T follicular helper cell (primary cell): ENCODE measurements around the gene CHRND.
"Not testable (repeated sequence)": the region's sequence is repeated elsewhere in the genome, so short reads cannot be mapped to it uniquely, and the experiment has no call there.

Experiments used
- DNase-seq: peaks from one replicate; pipeline ENCODE4 v3.0.0-alpha.2; 2020; ENCODE audit warnings: low read depth

The CHRND gene

DNA sequence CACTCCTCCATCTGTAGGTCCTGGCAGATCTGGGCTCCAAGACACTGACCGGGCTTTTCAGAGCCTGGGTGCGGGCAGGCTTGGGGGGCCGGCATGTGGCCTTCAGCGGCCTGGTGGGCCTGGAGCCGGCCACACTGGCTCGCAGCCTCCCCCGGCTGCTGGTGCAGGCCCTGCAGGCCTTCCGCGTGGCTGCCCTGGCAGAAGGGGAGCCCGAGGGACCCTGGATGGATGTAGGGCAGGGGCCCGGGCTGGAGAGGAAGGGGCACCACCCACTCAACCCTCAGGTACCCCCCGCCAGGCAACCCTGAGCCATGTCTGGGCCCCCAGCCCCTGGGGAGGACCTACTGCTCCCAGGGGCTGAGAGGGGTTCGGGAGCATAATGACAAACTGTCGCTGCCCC lies 761 bp upstream of the CHRND start:
- no peak for DNase-seq

DNA sequence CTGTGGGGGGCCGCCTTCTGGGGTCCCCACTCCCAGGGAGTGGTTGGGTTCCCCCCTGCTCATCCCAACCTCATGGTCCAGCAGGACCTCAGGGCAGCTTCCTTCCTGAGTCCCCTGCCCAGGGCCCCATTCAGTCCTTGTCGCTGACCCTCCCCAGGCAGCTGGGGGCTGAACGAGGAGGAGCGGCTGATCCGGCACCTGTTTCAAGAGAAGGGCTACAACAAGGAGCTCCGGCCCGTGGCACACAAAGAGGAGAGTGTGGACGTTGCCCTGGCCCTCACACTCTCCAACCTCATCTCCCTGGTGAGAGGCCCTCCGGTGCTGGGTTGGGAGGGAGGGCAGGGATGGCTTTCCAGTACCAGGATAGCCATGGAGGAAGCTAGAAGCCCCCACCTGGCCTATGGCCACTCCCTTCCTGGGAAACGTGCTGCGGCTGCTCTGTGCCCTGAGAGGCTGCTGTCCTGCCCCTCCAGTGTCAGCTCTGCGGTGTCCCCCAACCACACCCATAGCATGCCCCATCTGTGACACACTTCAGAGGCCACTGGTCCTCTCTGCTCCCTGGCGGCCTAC lies 497 bp downstream of the CHRND start:
- DNase-seq, result no peak

DNA sequence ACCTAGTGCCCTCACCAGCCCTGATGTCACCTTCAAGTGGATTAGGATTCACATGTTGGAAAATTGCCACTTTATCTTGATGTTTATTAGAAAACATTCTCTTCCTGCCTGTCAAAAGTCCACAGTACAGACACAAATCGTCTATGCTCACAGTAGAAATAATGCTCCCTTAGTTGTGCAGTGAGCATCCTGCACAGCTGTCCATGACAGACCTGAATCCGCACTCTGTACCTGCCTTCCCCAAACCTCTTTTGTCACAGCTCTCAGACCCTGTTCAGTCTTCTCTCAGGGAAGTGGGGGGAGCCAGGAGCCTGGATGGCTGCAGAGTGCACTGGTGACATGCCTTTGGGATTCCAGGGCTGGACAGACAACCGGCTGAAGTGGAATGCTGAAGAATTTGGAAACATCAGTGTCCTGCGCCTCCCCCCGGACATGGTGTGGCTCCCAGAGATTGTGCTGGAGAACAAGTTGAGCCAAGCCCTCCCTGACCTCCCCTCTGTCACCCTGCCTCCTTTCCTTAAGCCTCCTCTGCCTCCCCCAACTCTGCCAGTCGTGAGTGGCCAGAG lies 2.0 kb downstream of the CHRND start:
- DNase-seq, result no peak

DNA sequence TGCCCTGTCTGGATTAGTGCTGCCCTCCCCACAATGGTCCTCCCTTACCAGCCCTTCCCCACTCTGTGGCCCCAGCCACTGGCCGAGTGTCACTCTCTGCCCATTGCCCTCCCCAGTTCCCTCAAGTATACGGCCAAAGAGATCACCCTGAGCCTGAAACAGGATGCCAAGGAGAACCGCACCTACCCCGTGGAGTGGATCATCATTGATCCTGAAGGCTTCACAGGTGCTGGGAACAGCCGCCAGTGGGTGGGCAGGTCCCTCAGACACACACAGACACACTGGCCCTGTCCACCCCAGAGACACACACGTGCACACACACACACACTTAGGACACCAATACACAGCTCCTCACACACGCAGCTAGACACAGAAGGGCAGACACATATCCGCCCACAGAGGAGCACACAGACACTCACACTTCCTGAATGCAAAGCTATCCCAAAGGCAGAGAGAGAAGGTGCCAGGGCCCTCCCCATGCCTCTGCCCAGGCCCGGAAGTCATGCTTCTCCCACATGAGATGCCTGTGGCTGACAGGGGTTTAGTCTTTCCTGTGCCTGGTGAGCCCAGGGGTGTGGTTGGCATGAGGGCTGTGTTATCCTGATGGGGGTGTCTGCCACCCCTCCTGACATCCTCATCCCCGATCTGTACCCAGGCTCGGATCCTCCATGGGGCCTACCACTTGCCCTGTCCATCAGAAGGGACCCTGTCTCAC lies 2.9 kb downstream of the CHRND start:
- DNase-seq, result no peak

DNA sequence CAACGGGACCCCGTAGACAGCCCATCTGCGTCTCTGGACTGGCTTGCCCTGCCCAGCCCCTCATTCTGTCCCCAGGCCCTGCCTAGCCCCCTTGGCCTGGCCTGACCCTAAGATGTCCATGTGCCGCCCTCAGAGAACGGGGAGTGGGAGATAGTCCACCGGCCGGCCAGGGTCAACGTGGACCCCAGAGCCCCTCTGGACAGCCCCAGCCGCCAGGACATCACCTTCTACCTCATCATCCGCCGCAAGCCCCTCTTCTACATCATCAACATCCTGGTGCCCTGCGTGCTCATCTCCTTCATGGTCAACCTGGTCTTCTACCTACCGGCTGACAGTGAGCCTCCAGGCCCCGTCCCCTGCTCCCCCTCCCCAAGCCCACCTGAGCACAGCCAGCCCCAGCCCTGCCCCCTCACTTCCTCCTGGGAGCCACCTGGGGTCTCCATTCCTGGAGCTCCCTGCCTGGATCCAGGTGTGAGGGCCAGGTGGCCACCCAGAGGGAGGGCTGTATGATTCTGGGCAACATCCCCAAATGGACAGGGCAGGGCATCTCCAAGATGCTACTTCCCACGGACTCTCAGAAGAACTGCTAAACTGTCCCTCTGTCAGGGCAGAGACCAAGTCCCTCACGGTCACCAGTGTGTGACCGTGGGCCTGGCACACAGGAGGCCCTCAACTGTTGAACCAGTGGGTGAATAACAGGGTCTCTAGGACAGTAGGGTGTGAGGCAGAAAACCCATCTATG lies 4.0 kb downstream of the CHRND start:
- DNase-seq, result no peak

DNA sequence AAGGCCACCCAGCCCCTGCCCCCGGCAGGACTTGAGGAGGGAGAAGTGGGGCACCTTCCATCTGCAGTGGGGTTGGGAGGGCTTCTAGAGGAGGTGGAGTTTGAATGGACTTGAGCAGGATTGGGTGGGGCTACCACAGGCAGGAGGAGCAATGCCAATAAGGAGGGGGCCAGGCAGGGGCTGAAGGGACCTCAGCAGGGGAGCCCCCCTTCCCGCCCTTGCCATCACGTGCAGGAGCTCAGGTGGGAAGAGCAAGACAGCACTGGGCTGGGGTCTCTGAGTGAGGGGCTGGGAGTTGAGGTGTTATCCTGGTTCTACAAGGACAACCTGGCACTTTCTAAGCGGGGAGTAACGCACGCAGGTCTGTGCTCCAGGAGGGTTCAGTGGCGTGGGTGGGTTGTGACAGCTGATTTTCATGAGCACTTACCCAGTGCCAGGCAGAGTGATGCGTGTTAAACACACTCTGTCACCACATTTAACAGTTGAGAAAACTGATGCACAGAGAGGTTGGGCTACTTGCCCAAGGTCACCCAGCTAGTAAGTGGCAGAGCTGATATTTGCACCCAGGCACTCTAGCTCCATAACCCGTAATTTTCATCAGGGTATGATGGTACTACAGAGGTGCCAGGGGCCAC lies 4.8 kb downstream of the CHRND start:
- DNase-seq, result no peak

- DNase-seq, result no peak
Measured at GRCh38 chr2:232532419-232532818, 6.5 kb downstream of the CHRND start.

- DNase-seq, result not testable (repeated sequence)
Measured at GRCh38 chr2:232532821-232533220, 6.9 kb downstream of the CHRND start.

- no peak for DNase-seq
Measured at GRCh38 chr2:232533944-232534710, 8.2 kb downstream of the CHRND start.

- no peak for DNase-seq
Measured at GRCh38 chr2:232534940-232535651, 9.1 kb downstream of the CHRND start.

DNA sequence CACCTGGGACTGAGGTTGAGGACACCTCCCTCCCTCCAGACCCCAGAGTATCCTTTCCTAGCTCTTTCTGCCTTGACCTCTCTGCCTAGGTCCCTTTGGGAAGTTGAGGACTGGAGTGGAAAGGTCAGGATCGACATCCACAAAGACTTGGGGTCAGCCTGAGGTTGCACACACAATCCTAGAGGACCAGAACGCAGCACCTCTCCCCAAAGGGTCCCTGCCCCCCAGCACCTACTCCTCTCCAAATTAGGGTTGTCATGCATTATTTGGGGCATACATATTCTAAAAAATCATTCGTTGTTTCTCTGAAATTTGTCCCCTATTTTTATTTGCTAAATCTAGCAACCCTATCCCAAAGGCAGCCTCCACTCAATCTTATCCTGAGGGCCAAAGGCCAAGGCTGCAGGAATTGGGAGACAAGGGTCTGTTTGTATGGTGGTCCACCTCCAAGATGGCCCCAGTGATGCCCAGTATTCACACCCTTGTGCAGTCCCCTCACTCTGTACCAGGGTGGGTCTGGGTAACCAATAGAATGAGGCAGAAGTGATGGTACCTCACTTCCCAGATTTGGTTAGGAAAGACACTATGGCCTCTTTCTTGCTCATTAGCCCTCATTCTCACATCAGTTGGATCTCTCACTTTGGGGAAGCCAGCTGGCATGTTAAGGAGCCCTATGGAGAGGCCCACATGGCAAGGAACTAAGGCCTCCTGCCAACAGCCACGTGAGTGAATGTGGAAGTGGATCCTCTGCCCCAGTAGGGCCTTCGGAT lies 10.0 kb downstream of the CHRND start:
- DNase-seq, result no peak

- DNase-seq, result no peak
Measured at GRCh38 chr2:232537079-232537478, 11.1 kb downstream of the CHRND start.

DNA sequence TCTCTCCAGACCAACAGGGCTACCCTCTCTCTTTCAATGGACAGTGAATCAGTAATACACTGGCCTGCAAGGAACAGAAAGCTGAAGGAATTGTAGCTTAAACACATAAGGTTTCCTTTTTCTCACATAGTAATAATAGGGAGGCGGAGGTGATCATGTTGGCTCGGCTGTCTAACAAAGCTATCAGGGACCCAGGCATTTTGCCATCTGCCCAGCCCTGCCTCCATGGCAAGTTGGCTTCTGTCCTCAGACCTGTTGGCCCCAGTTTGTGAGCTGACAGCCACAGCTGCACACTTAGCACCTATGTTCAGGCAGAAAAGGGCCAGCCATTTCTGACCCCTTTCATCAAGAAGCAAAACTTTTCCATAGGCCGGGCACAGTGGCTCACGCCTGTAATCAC lies 11.5 kb downstream of the CHRND start:
- no peak for DNase-seq

- no peak for DNase-seq
Measured at GRCh38 chr2:232538671-232539070, 12.7 kb downstream of the CHRND start.

DNA sequence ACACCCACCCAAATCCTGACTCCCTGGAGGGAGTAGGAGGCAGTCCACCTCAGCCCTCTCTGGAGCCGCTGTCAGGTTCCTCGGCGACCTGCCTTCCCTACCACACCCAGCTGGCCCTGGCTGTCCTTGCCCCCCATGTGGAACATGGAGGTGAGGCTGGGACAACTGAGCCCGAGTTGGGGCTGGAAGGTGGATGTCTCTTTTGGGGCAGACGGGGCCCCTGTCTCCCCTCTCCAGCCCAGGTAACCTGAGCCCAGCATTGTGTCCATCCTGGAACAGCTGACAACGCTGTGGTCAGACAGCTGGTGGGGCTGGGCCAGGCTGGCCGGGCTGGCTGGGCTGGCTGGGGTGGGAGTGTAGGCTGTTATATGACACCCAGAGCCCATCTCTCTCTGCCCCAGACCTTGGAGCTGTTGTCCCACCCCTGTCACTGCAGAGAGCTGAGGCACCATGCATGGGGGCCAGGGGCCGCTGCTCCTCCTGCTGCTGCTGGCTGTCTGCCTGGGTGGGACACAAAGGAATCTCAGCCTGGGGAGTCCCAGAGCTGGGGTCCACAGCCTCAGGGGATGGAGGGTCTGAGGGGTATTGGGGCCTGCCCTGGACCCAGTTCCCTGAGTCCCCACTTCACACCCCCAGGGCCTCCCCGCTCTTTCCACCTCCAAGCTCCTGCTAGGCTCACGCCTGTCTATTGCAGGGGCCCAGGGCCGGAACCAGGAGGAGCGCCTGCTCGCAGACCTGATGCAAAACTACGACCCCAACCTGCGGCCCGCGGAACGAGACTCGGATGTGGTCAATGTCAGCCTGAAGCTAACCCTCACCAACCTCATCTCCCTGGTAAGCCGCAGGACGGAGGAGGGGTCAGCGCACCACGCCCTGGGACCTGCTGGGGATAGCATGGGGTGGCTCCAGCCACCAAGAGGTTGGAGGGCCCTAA lies 13.6 kb downstream of the CHRND start, which contains the start of gene CHRNG:
CHRNG (plus strand) TSS at position 395 of the 934 bp plus-strand sequence; CDS start at position 451, 56 bp downstream.
- no peak for DNase-seq

DNA sequence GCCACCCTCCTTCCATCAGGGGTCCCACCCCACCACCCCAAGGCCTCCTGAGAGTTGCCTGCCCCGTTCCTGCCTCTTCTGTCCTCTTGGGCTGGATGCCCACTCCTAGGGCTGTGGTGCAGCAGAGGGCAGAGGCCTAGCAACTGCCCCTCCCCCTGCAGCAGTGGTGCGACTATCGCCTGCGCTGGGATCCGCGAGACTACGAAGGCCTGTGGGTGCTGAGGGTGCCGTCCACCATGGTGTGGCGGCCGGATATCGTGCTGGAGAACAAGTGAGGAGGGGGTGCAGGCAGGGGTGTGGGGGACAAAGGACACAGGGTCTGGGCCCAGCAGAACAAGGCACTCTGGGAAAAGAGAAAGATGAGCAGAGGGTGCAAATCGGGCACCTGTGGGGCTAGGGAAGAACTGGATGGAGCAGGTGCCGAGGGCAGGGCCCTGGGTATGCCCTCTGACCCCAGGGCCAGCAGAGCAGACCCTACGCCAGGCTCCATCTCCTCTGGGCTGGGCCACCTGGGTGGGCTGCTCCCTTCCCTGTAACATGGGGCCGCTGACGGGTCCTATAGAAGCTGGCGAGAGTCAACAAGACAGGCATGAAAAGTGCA lies 14.6 kb downstream of the CHRND start:
- DNase-seq, result no peak

DNA sequence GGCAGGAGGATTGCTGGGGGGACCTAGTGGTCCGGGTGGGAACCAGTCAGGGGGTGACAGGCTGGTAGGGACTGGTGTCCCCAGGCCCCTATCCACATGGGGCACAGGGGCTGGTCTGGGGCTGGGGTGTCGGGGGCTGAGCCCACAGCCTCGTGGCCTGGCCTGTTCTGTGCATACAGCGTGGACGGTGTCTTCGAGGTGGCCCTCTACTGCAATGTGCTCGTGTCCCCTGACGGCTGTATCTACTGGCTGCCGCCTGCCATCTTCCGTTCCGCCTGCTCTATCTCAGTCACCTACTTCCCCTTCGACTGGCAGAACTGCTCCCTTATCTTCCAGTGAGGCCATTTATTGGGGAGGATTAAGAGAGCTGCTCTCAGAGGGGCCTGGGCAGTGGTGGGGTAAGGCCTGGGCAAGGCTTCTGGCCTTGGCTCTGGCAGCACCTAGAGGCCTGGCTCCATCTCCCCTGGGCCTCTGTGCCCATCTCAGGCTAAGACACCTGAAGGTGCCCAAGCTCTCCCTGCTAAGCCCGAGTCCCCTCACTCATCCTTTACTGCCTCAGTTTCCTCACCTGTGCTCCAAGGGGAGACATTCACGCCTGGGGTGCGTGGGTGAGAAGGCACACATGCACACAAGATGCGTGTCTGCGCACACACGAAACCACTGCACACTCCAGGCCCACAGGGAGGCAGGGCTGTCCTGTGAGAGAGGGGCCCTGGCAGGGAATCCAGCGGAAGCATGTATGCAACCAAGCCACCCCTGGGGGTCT lies 15.4 kb downstream of the CHRND start:
- DNase-seq, result no peak
